Small intestine (tissue), 7 donors: Measurements from ENCODE around the gene PCP4. TPM values are rescaled to one million over a fixed set of nuclear protein-coding genes. Genes with fewer than 3 reads are reported as not detected.

Experiments
- DNase-seq, 2 donors: peaks; one replicate each; pipeline versions ENCODE4 v3.0.0 to v3.0.0-alpha.2; 2013
- FAIRE-seq: peaks from 2 replicates; lab custom pipeline; 2012; peaks lifted over from hg19 to GRCh38; lab: Jason Lieb, UNC
- H3K27ac ChIP-seq, 3 donors: one replicate each; pipeline ENCODE4 v1.5.1; 2013; ENCODE audit warnings: low read length in 2 of 3, mild to moderate bottlenecking in 2 of 3, control low read depth in 1 of 3, inconsistent platforms in 1 of 3, low read depth in 1 of 3, moderate library complexity in 1 of 3
- H3K27me3 ChIP-seq, 3 donors: one replicate each; pipeline ENCODE4 v1.6.1; 2013; ENCODE audit warnings: low read length in 3 of 3, inconsistent platforms in 1 of 3; ENCODE audit not compliant: control insufficient read depth in 3 of 3, insufficient read depth in 3 of 3
- H3K36me3 ChIP-seq, 3 donors: one replicate each; pipeline ENCODE4 v1.6.1; 2013; ENCODE audit warnings: low read length in 3 of 3, inconsistent platforms in 1 of 3, low read depth in 1 of 3, mild to moderate bottlenecking in 1 of 3, moderate library complexity in 1 of 3; ENCODE audit not compliant: control insufficient read depth in 3 of 3, insufficient read depth in 2 of 3
- H3K4me1 ChIP-seq, 3 donors: one replicate each; pipeline ENCODE4 v1.6.1; 2013; ENCODE audit warnings: low read length in 2 of 3, inconsistent platforms in 1 of 3, low read depth in 1 of 3, mild to moderate bottlenecking in 1 of 3, moderate library complexity in 1 of 3; ENCODE audit not compliant: control insufficient read depth in 3 of 3, insufficient read depth in 2 of 3
- H3K4me3 ChIP-seq, 3 donors: one replicate each; pipeline ENCODE4 v1.5.1; 2013; ENCODE audit warnings: low read length in 3 of 3, control low read depth in 1 of 3, inconsistent platforms in 1 of 3, low read depth in 1 of 3, mild to moderate bottlenecking in 1 of 3, moderate library complexity in 1 of 3
- H3K9me3 ChIP-seq, 2 donors: one replicate each; pipeline ENCODE4 v1.6.1; 2013; ENCODE audit warnings: low read depth in 1 of 2, low read length in 1 of 2; ENCODE audit not compliant: control insufficient read depth in 2 of 2, insufficient read depth in 1 of 2
- WGBS, 3 donors: extraction: QIAGEN DNeasy Blood & Tissue Kit; methylation state at CpG; one replicate each; pipeline ENCODE4 v1.1.7; 2013; 5-methylcytosine and 5-hydroxymethylcytosine counted together
- polyA plus RNA-seq, 4 donors: library from polyadenylated mRNA; stranded (reverse) in 3 of 4; unstranded in 1 of 4; fragments of 200-250 nt in 3 of 4; fragments of 120-200 nt in 1 of 4; gene quantifications; one replicate each; pipeline versions ENCODE4 v1.2.1 to v1.2.3, GENCODE V29; 2013
- donor health status: healthy with polysubstance abuse.
- donor health status: control.
- donor health status: control.
- donor health status: Bipolar disorder and iron deficiency.
- donor health status: healthy.

PCP4 gene
- polyA plus RNA-seq, 4 donors = 1.1 to 6.8 (median 1.9) TPM; not detected in 1

DNA sequence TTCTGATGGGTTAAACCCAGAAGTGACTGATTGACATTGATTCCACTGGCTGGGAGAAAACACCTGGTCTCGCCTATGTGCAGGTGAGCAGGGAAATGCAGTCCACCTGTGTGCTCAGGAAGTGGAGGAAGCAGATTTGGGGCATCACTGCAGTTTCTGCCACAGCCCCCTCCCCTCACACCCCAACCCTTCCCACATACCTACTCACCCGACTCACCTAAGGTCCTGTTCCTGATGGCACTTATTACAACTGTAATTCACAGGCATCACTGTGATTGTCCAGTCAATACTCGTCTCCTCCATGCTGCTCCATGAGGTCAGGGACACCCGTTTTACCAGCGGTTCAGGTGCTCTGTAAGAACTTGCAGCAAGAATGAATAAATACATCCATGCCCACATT is 68.5 kb downstream of the PCP4 start:
- FAIRE-seq (no peak), DNase-seq (no peak)
- Histone ChIP-seq H3K36me3 (no peaks in the 10 kb centered on the region), H3K4me3 (no peak overlapping the region), H3K27me3 (no peaks in the 10 kb centered on the region), H3K9me3 (peaks cover 0 to 3% of the 10 kb centered on the region in 2 donors), H3K27ac (no peak overlapping the region), H3K4me1 (no peaks in the 10 kb centered on the region)
- 33 to 72% (median 38%) methylated on average over 5 of the region's 5 CpGs for WGBS, 3 donors

DNA sequence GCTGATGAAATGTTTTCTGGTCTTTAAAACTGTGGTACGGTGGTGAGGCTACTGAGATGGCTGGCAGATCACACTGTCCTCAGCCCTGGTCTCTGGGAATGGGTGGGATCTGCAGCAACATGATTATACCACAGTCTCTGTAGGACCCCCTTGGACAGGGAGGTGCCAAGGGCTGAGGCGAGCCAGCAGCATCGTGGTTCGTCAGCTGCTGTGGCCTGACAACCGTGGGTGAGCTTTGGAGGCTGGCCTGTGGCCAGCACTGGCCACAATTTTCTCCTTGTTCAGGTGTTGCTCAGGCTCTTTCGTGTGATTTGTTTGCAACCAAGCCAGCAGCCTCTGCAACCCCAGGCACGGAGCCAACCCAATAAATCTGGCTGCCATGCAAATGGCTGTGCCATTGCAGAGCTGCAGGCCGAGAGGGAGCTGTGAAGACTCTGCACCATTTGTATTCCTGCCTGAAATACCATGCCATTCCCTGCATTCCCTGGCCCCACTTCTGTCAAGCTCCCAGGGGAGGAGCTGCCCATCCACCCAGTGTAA is 70.9 kb downstream of the PCP4 start:
- Histone ChIP-seq H3K27me3 (no peaks in the 10 kb centered on the region), H3K27ac (no peak overlapping the region), H3K4me3 (no peak overlapping the region), H3K4me1 (no peaks in the 10 kb centered on the region), H3K9me3 (no peaks in the 10 kb centered on the region), H3K36me3 (no peaks in the 10 kb centered on the region)
- FAIRE-seq (no peak), DNase-seq (no peak)
- 18 to 71% (median 47%) methylated on average over 8 of the region's 8 CpGs for WGBS, 3 donors

DNA sequence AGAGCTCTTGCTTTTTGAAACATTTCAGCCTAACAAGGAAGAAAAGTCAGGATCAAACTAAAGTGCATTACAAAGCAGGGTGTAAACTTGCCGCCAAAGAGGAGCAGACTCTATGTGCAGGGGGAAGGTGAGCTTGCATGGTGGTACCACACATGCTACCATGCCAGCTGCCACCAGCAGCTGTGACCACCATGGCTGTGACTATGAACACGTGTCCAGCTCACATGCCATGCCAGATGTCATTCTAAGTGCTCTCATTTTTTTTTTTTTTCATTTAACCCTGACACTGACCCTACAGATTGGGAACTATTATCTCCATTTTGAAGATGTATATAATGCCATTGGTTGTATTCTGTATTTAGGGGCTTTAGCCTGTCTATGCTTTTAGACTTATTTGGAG is 79.0 kb downstream of the PCP4 start:
- Histone ChIP-seq H3K27me3 (peaks cover 0 to 2% (median 0%) of the 10 kb centered on the region in 3 donors), H3K4me1 (no peaks in the 10 kb centered on the region), H3K27ac (no peak overlapping the region), H3K9me3 (peaks cover 0 to 5% of the 10 kb centered on the region in 2 donors), H3K4me3 (no peak overlapping the region), H3K36me3 (no peaks in the 10 kb centered on the region)
- 69 to 74% (median 71%) methylated on average over 2 of the region's 2 CpGs for WGBS, 3 donors
- DNase-seq = no peak
- FAIRE-seq = no peak

DNA sequence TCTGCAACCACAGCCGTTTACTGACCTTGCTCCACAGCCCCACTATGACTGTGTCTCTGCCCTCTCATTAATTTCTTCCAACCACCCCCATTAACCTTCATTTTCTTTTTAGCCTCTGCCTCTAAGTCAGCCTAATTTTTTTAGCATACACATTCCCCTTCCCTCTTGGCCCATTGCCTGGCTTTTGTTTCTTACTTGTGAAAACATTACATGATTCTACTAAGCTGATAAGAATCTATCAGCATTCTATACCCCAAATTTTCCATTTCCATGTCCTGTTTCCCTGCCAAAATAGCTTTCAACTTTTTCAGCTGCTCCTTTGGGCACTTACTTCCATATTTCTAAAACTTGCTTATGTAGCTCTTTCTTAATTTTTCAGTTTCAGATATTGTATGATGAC is 79.8 kb downstream of the PCP4 start:
- Histone ChIP-seq H3K36me3 (no peaks in the 10 kb centered on the region), H3K27me3 (peaks cover 0 to 7% (median 0%) of the 10 kb centered on the region in 3 donors), H3K9me3 (peaks cover 0 to 5% of the 10 kb centered on the region in 2 donors), H3K4me1 (no peaks in the 10 kb centered on the region), H3K27ac (no peak overlapping the region), H3K4me3 (no peak overlapping the region)
- DNase-seq = no peak
- WGBS, 3 donors = 50 to 75% (median 55%) methylated on average over 1 of the region's 1 CpG
- no peak for FAIRE-seq

DNA sequence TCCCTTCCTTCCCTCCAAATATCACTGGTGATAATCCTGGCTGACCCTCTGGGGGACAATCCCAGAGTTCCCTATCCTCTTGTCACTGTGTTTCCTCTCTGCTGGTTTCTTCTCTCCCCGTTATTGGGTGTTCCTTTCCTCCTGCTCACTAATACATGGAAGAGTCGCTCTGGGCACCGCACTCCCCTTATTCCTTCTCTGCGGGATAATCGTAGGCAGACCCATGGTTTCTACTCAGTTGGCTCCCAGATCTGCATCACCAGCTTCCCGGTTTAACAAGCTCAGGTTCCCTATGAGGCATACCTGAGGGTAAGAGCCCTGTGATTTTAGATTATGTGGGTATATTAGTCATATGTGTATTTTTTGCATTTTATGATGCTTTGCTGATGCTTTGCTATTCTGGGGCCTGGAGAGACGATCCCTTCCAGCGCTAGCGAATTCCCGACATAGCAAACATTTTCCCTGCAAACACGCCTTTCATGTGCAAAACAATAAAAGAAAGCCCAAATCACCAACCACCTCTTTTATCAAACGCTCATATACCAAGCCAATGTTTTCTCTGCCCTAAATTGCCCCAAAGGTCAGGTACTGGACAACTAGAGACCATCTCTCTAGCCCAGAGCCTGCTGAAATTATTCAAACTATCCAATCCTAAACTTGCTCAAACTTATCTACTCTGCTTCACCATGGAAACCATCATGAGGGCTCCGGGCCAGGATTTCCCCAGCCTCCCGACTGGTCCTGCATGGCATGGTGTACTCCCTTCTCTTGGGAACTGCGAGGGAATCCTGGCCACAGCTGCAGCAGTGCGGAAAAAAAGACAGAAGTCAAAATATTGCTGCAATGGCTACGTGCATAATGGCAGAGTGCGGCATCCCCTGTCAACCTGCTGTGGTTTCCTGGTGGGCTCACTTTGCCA is 84.2 kb downstream of the PCP4 start:
- Histone ChIP-seq H3K9me3 (no peaks in the 10 kb centered on the region), H3K4me3 (no peak overlapping the region), H3K27me3 (peaks cover 0 to 7% (median 0%) of the 10 kb centered on the region in 3 donors), H3K36me3 (no peaks in the 10 kb centered on the region), H3K27ac (no peak overlapping the region), H3K4me1 (no peaks in the 10 kb centered on the region)
- DNase-seq = no peak
- WGBS, 3 donors = 60 to 73% (median 70%) methylated on average over 18 of the region's 18 CpGs
- FAIRE-seq = no peak

DNA sequence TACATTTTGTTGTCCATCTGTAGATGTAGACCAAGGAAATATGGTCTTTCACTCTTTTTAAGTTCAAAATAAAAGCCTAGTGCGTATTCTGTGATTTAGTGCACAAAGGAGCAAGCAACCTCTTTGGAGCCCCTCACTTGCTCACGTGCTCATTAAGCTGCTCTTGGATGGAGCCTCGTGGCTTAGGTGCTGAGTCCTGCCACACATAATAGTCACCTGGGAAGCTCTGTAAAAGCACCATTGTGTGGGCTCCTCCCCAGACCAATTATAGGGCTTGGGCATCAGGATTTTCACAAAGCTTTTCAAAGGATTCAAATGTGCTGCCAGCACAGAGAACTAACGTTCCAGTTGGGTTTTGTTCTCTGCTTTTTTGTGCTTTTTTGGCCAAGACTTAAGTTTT is 85.0 kb downstream of the PCP4 start:
- Histone ChIP-seq H3K36me3 (no peaks in the 10 kb centered on the region), H3K4me1 (no peaks in the 10 kb centered on the region), H3K27me3 (peaks cover 0 to 7% (median 0%) of the 10 kb centered on the region in 3 donors), H3K27ac (no peak overlapping the region), H3K4me3 (no peak overlapping the region), H3K9me3 (no peaks in the 10 kb centered on the region)
- DNase-seq (no peak), FAIRE-seq (no peak)
- 66 to 72% (median 70%) methylated on average over 4 of the region's 4 CpGs for WGBS, 3 donors

DNA sequence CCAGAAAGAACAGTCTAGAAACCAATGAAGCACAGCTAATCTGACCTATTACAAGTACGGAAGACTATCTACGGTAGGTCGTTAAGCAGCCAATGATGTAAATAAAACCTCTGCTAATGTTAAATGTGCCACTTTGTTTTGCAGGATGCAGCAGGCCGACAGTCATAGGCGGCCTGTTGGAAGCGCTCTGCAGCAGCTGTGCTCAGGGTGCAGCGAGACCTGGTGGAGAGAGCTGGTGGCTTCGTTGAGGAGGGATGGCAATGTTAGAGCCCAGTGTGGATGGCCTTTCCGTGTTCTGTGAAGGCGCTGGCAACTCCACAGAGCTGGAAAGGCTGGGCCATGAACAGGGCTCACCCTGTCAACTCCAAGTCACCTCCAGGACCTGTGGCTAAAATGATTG is 87.3 kb downstream of the PCP4 start:
- peaks cover 0 to 7% (median 0%) of the 10 kb centered on the region in 3 donors for H3K27me3 ChIP-seq
- no peaks in the 10 kb centered on the region for H3K9me3 ChIP-seq
- H3K4me3 ChIP-seq = no peak overlapping the region
- WGBS, 3 donors = 82 to 84% (median 84%) methylated on average over 10 of the region's 10 CpGs
- no peaks in the 10 kb centered on the region for H3K36me3 ChIP-seq
- FAIRE-seq (no peak), DNase-seq (no peak)
- no peaks in the 10 kb centered on the region for H3K4me1 ChIP-seq
- no peak overlapping the region for H3K27ac ChIP-seq

DNA sequence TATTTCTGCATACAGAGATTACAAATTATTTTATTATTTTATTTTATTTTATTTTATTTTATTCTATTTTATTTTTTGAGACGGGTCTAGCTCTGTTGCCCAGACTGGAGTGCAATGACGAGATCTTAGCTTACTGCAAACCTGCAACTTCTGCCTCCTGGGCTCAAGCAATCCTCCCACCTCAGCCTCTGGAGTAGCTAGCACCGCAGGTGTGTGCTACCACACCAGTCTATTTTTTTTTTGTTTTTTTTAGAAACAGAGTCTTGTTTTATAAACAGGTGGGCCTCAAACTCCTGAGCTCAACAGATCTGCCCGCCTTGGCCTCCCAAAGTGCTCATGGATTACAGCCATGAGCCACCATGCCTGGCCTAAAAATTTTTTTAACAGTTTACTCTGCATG is 88.1 kb downstream of the PCP4 start:
- Histone ChIP-seq H3K4me1 (no peaks in the 10 kb centered on the region), H3K9me3 (no peaks in the 10 kb centered on the region), H3K27me3 (peaks cover 0 to 7% (median 0%) of the 10 kb centered on the region in 3 donors), H3K4me3 (no peak overlapping the region), H3K27ac (no peak overlapping the region), H3K36me3 (no peaks in the 10 kb centered on the region)
- FAIRE-seq (no peak), DNase-seq (no peak)
- 72 to 85% (median 80%) methylated on average over 4 of the region's 4 CpGs for WGBS, 3 donors
